Activated CD8-positive, alpha-beta memory T cell treated with anti-CD3 and anti-CD28 coated beads, Interleukin-2, amount 50 U/mL, for 1 hour (primary cell): Measurements from ENCODE around the gene COPG2.
"Not testable (repeated sequence)": the region's sequence is repeated elsewhere in the genome, so short reads cannot be mapped to it uniquely, and the experiment has no call there.

Source experiments
- DNase-seq: peaks from one replicate; pipeline ENCODE4 v3.0.0-alpha.2; 2020; ENCODE audit errors: extremely low read depth

The COPG2 gene, protein sequence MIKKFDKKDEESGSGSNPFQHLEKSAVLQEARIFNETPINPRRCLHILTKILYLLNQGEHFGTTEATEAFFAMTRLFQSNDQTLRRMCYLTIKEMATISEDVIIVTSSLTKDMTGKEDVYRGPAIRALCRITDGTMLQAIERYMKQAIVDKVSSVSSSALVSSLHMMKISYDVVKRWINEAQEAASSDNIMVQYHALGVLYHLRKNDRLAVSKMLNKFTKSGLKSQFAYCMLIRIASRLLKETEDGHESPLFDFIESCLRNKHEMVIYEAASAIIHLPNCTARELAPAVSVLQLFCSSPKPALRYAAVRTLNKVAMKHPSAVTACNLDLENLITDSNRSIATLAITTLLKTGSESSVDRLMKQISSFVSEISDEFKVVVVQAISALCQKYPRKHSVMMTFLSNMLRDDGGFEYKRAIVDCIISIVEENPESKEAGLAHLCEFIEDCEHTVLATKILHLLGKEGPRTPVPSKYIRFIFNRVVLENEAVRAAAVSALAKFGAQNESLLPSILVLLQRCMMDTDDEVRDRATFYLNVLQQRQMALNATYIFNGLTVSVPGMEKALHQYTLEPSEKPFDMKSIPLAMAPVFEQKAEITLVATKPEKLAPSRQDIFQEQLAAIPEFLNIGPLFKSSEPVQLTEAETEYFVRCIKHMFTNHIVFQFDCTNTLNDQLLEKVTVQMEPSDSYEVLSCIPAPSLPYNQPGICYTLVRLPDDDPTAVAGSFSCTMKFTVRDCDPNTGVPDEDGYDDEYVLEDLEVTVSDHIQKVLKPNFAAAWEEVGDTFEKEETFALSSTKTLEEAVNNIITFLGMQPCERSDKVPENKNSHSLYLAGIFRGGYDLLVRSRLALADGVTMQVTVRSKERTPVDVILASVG

DNA sequence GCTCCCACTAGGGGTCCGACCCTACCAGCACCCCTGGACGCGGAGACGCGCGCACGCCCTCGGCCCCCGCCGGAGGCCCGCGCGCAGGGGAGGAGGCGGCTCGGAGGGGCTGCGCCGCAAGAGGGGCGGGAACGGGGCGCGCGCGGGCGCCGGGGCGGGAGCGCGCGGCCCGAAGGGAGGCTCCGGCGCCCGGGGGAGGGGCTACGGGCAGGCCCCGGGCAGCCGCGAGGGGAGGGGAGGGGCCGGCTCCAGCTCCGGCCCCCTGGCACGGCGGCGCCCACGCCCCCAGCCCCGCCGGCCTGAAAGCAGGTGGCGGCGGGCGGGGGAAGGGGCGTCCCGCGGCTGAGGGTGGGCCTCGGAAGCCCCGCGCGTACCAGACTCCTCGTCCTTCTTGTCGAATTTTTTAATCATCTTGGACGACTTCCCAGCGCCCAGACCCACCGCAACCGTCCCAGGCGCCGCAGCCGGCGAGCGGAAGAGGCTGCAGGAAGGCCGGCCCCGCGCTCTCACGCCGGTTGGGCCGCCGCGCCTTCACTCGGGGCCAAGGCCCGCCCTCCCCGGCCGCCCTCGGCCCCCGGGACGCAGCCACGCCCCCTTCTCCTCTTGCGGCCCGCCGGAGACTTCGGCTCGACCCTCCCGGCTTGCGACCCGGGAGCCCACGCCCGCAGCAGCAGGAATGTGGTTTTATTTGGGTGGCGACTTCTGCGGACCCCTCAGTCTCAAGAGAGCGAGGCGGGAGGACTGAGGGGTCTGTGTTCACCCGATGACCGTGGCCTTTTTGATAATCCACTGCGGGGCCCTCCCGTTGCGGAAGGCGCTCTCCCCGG, at the start of gene COPG2:
Gene COPG2 (minus strand): TSS at position 491 of the 827 bp plus-strand sequence. CDS start 80 bp downstream, at position 411.
- peak; percentile 4 for DNase-seq

DNA sequence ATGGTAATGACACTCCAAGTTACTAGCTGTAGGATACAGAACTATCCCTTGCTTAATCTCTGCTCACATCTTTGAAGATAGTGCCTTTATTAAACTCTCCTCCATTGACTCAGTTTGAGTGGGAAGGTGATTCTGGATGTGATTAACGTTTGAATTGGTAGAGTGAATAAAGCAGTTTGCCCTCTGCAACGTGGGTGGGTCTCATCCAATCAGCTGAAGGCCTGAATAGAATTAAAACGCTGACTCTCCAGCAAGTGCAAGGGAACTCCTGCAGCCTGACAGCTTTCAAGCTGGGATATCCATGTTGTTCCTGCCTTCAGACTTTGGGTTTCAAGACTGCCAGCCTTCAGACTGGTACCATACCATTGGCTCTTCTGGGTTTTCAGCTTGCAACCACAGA, 43.9 kb upstream of the COPG2 start:
- DNase-seq: no peak

DNA sequence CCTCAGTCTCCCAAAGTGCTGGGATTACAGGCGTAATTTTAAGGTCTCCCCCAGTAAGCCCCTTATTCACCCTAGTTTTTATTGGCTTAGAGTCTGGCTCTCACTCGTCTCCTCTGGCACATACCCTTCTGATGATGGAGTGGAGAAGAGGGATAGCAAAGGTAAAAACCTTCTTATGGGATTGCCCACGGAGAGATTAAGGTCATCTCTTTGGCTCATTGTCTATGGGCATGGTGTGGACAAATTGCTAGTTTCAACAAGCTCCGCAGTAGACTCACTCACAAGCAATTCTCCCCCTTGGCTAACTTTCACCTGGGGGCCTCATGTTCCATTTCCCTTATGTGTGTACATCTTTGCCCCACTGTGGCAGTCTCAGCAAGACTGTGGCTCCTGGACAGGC, 40.2 kb upstream of the COPG2 start:
- no peak for DNase-seq

DNA sequence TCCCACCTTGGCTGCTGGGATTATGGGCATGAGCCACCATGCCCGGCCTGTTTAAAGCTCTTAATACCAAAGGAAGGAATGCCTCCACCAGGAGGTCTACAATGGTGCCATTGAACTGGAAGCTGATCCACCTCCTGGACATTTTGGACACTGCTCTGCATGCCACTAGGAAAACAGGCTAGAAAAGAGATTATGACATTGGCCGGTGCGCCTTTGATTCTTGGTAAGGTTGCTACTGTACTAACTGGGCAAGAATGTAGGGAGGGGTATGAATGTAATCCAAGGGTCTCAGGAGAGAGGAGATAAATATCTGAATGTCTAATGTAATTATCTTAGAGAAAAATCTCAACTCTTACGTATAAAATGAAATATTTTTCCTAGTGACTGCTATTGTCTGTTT, 39.5 kb upstream of the COPG2 start:
- DNase-seq: no peak

DNA sequence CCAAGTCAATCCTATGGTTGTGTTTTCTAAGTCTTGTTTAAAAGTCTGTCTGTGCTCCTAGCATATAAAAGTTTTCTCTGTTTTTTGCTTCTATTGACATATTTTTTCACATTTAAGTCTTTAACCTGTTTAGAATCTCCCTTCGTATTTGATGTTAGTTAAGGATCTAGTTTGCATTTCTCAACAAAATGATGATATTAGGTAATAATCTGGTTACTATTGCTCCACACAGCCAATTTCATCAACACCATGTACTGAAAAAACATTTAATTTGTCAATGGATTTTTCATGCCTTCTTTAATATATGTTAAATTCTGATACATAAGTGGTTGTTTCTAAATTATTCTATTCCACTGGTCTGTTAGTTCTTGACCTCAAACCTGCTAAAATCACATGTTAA, 35.3 kb upstream of the COPG2 start:
- no peak for DNase-seq

DNA sequence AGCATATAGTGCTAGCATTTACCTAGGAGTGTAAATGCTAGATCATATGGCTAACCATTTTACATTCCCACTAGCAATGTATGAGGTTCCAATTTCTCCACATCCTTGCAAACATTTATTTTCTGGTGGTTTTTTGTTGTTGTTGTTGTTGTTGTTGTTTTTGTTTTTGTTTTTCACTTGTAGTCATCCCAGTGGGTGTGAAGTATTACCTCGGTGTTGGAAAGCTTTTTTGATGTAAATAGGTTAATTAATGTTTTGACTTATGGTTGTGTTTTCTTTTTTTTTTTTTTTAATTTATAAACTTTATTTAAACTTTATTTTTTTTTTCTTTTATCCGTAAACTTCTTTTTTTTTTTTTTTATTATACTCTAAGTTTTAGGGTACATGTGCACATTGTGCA, 33.1 kb upstream of the COPG2 start:
- no peak for DNase-seq

DNA sequence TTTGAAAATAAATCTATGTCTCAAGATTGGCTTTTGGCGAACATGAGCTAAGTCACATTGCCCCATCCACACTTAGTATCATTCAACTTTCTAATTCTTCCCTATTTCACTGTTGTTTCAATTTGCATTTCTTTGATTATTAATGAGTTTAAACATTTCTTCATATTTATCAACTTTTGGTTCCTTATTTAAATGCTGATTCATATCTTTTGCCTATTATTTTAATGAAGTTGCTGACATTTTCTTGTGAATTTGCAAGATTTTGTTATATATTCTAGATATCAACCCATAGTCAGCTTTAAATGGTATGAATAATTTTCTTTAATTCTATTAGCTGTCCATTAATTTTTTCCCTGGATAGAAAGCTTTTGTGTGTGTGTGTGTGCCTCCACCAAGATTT, 32.2 kb upstream of the COPG2 start:
- DNase-seq: no peak

DNA sequence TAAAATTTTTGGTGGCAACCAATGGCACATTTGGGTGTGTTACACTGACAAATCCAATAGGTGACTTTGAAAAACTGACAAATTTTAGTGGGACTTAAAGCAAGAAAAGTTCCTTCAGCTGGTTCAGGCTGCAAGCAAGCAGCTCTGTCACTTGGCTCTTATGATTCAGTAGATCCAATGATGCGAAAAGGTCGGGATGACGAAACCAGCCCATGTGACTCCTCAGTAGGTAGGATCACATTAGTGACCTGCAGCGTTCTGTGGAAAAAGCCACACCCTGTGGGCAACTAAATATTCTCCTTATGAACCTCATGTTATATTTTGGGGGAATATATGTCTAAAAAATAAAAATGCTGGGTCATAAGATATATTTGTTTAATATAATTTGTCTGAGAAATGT, 31.1 kb upstream of the COPG2 start:
- DNase-seq: no peak

DNA sequence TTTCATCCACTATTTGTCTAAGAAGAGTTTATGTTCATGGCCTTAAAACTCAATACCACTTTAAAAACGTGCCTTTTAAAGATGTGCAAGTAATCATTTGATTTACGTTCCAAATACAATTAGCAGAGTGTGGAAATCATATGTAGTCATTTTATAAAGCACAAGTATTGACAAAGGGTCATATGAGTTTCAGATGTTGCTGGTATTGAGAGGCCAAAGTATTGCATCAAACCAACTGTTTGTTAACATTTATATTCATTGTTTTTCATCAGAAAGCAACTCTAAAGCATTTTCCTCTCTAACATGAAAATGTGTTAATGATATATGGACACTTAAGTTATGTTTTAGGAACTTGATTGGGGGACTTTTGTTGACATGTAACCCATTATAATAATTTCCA, 29.3 kb upstream of the COPG2 start:
- DNase-seq: no peak

DNA sequence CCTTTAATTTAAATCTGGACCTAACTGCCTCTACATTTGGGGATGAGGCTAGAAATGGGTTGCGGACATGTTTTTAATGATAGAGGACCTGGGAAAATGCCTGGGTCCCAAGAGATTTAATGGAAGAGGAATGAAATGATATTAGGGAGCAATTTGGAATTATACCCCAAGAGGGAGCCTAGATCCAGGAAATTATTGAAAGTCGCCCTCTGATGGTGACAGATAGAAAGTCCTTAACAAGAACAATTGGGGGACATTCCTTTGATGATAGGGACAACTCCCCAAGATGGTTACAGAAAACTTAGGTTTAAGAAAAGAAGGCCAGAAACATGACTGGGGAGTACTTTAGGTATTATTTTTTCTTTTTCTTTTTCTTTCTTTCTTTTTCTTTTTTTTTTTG, 27.3 kb upstream of the COPG2 start:
- no peak for DNase-seq

DNA sequence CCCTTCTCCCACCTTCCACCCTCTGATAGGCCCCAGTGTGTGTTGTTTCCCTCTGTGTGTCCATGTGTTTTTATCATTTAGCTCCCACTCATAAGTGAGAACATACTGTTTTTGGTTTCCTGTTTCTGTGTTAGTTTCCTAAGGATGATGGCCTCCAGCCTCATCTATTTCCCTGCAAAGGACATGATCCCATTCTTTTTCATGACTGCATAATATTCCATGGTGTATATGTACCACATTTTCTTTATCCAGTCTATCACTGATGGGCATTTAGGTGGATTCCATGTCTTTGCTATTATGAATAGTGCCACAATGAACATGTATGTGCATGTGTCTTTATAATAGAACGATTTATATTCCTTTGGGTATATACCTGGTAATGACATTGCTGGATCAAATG, 23.8 kb upstream of the COPG2 start:
- DNase-seq: not testable (repeated sequence)

DNA sequence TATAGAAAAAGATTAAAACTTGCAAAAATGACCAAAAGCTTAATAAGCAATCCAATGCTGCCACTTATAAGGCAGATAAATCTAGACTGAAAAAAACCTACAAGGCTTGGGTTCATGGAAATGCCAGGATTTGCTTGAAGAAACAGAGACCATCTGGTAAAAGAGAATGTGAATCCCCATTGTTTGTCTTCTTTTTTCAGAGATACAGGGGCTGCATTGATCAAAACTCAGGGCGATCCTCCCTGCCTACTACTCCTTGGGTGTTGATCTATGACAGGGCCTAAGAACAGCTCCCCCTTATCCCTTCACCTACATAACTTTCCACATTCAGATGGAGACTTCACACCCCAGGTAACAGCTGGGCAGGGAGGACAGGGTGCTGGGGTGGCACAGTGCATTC, 21.1 kb upstream of the COPG2 start:
- no peak for DNase-seq

DNA sequence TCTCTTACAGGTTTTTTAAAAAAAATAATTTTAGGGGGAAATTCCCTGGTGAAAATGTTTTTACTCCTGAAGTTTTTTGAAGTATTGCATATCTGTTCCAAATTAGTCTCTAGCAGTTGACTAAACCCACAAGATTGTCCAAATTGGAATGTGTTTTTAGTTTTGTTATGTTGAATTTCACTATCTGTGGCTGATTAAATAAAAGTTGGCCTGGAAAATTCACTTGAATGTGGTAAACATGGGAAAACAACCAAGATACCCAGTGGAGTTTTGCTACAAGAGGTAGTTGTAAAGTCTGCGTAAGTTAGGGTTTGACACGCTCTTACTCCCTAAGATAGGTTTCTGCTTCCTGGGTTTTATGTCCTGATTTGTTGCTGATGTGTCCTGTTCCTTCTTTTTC, 14.5 kb upstream of the COPG2 start:
- DNase-seq: no peak

DNA sequence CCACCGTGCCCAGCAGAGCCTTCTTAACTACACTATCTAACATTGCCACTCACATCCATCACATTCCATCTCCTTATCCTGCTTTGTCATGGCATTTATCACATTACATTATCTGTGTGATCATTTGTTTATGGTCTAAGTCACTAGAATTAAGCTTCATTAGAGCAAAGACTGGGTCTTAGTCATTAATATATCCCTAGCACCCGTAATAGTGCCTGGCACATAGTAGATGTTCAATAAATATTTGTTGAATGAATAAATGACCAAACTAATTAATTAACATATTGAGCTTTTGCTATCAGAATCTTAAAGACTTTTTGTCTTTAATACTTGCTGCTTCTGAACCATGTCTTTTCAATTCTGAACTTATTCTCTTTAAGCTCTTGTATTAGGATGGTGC, 5.9 kb upstream of the COPG2 start:
- no peak for DNase-seq

DNA sequence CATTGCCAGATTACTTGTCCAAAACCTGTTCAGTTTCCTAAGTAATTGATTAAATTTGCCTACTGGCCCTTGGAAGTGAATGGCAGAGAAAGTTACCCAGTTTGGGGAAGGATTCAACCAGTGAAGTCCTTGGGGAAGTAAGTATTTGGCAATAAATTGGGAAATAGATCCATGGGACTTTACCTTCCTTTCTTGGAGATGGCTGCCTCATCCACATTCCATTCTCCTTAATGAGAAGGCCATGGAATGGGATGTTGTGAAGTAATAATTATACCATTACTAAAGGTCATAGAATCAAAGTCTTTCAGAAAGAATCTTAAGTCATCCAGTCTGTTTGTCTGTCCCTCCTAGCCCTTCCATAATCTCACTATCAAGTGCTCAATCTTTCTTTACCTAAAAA, 4.5 kb upstream of the COPG2 start:
- DNase-seq: no peak

DNA sequence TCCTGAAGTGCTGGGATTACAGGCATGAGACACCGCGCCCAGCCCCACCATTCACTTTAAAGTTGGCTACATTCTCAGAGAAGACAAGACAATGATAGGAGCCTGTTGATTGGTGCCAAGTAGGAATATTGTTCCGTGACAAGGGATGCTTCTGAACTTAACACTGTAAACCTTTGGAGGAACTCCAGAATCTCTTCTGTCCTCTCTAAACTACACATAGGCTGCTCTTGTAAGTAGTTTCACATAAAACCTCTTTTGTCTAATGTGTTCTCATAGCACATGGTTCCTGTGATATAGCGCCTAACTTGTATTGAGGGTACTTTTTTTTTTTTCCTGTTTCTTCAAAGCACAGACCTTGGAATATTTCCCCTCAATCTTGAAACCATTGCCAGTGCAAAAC, 3.6 kb upstream of the COPG2 start:
- DNase-seq: no peak

DNA sequence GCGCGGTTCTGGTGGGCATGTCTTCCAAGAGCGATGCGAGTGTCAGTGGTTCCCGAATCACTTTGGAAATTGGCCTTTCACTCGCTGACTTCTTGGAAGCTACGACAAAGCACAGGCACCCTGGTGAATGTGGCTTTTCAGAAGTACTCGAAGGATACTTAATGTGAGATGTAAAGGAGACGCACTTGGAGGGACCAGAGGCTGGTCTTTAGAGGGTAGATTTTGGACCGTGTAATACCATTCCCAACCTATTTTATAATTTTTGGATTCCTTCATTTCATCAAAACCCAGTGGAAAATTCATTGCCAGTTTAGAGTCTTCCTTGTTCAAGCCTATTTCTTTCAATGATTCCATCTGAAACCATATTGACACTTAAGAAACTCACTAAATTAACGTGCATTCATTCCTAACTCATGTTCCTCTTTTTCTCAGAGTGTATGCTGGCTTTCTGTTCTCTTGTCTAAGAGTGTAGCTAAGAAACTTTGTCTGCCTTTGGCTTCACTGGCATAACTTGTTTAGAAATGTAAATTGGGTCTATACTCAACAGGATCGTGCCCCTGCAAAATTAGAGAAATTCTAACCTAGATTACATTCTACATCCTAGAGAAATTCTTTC, 645 bp upstream of the COPG2 start:
- no peak for DNase-seq

DNA sequence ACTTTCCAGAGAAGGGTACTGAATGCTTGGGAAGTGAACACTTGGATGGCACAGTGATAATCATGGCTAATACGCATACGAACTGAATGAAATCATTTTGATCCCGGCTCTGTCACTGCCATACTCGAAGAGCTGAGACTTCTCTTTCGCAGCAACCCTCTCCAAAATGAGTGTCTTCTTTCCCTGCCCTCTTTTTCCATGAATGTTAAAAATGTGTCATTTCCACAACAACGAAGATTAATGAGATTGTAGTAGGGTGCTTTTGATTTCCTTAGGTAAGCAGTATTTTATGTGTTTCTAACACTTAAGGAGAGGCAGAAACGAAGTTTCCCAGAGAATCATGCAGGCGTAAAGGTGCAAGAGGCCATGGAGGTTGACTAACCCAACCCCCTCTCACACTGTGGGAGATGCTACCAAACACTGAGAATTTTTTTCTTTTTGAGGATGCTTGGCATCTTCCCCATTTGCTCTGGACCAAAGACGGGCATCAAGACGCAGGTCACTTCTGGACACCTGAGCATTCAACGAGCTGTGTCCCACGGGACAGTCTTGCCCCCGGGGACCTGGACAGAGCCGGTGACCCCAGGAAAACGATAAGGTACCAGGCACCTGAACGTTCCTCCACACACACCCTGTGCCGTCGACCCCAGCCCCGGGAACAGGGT, 823 bp downstream of the COPG2 start:
- no peak for DNase-seq

DNA sequence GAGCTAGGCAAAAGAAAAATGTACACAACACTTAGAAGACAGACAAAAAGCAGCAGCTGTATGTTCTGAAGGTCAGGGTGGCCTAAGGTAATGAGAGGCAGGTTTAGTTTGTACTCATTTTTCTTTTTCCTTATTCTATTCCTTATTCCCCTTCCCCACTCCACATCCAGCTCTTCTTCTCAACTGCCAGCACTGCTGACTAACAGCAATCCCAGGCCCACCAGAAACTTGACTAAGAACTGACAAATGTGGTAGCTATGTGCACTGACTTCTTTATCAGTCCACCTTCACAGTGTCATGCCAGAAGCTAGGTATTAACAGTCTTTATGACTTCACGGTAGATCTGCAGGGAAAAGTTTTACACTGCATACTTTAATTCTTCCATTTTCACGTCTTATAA, 6.1 kb downstream of the COPG2 start:
- no peak for DNase-seq

DNA sequence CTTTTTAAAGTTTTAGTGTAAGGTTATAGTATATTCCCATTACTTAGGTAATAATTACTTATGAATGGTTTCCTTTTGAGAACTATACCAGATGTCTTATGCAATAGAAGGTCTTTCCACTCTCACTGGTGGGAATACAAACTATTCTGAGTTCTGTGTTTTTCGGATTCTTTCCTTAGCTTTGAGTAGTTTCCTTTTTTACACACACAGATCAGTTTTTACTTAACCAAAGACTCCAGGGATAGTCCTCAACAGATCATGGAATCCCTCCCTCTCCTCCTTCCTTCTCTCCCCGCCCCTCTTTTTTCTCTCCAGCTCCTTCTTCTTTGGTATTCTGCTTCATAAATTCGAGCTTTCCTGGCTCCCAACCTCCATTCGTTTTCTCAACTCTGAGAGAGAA, 13.3 kb downstream of the COPG2 start:
- no peak for DNase-seq

DNA sequence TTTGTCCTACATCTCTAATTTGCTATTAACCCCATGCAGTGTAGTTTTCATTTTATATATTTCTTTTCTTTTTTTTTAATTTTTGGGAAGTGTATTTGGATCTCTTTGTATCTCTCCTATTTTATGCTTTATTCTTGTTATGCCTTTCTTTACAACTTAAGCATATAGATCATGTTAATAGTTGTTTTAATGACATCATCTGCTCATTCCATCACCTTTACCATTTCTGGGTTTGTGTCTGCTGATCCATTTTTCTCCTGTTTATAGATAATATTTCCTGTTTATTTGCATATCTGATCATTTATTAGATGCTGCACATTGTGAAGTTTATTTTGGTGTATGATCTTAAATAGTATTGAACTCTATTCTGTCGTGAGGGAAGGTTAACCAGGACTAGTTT, 13.7 kb downstream of the COPG2 start:
- DNase-seq: no peak
